Mesenchymal stem cell (in vitro differentiated cells and primary cell): Measurements from ENCODE around the gene MARK3.

Source experiments
- DNase-seq: peaks from one replicate; pipeline ENCODE4 v3.0.0-alpha.2; 2013
- H2AFZ ChIP-seq: one replicate; pipeline ENCODE4 v1.6.1; 2013; ENCODE audit warnings: low read depth, mild to moderate bottlenecking, control low read depth, inconsistent platforms, low read length, moderate library complexity
- H2AK5ac ChIP-seq: 2 replicates; pipeline ENCODE4 v1.6.1; 2013; ENCODE audit warnings: low read length, moderate library complexity, mild to moderate bottlenecking, inconsistent platforms; ENCODE audit not compliant: severe bottlenecking
- H2BK120ac ChIP-seq: one replicate; pipeline ENCODE4 v1.6.1; 2013; ENCODE audit warnings: low read depth, mild to moderate bottlenecking, inconsistent platforms, low read length, moderate library complexity
- H2BK12ac ChIP-seq, 2 experiments: one replicate each; pipeline ENCODE4 v1.6.1; 2013; ENCODE audit warnings: inconsistent platforms in 2 of 2, low read length in 2 of 2, mild to moderate bottlenecking in 2 of 2, moderate library complexity in 2 of 2, control low read depth in 1 of 2
- H2BK15ac ChIP-seq: one replicate; pipeline ENCODE4 v1.6.1; 2013; ENCODE audit warnings: mild to moderate bottlenecking, low read depth, inconsistent platforms; ENCODE audit not compliant: poor library complexity, severe bottlenecking
- H2BK5ac ChIP-seq: 2 replicates; pipeline ENCODE4 v1.6.1; 2013; ENCODE audit warnings: low read depth, mild to moderate bottlenecking, low read length, control low read depth, inconsistent platforms; ENCODE audit not compliant: poor library complexity, severe bottlenecking
- H3K14ac ChIP-seq, 2 experiments: one replicate each; pipeline ENCODE4 v1.6.1; 2013; ENCODE audit warnings: inconsistent platforms in 2 of 2, low read length in 2 of 2, control low read depth in 1 of 2, mild to moderate bottlenecking in 1 of 2, moderate library complexity in 1 of 2
- H3K18ac ChIP-seq, 2 experiments: one replicate each; pipeline ENCODE4 v1.6.1; 2013; ENCODE audit warnings: inconsistent platforms in 2 of 2, low read length in 2 of 2, control low read depth in 1 of 2, low read depth in 1 of 2, mild to moderate bottlenecking in 1 of 2
- H3K23ac ChIP-seq, 2 experiments: one replicate each; pipeline ENCODE4 v1.6.1; 2013; ENCODE audit warnings: inconsistent platforms in 2 of 2, low read length in 2 of 2, mild to moderate bottlenecking in 2 of 2, moderate library complexity in 2 of 2, control low read depth in 1 of 2
- H3K27ac ChIP-seq: 2 replicates; pipeline ENCODE4 v1.5.1; 2013; ENCODE audit warnings: mild to moderate bottlenecking, moderate library complexity, low read length, control low read depth, inconsistent platforms; ENCODE audit not compliant: poor library complexity, severe bottlenecking
- H3K27me3 ChIP-seq, 2 experiments: 2 replicates each; pipeline versions ENCODE4 v1.6.1 to v1.7.0; 2013; ENCODE audit warnings: low read length in 2 of 2, mild to moderate bottlenecking in 2 of 2, moderate library complexity in 2 of 2, control low read depth in 1 of 2, inconsistent platforms in 1 of 2; ENCODE audit not compliant: control insufficient read depth in 1 of 2, insufficient read depth in 1 of 2
- H3K36me3 ChIP-seq, 2 experiments: 2 replicates each; pipeline versions ENCODE4 v1.6.1 to v1.7.0; 2013; ENCODE audit warnings: low read length in 2 of 2, control low read depth in 1 of 2, inconsistent platforms in 1 of 2, low read depth in 1 of 2, mild to moderate bottlenecking in 1 of 2; ENCODE audit not compliant: insufficient read depth in 2 of 2, control insufficient read depth in 1 of 2
- H3K4ac ChIP-seq, 2 experiments: one replicate each; pipeline ENCODE4 v1.6.1; 2013; ENCODE audit warnings: inconsistent platforms in 2 of 2, low read length in 2 of 2, mild to moderate bottlenecking in 2 of 2, moderate library complexity in 2 of 2, control low read depth in 1 of 2, low read depth in 1 of 2
- H3K4me1 ChIP-seq: 2 replicates; pipeline ENCODE4 v1.6.1; 2013; ENCODE audit warnings: low read depth, low read length, control low read depth; ENCODE audit not compliant: control insufficient read depth, insufficient read depth
- H3K4me2 ChIP-seq: 2 replicates; pipeline ENCODE4 v1.6.1; 2013; ENCODE audit warnings: low read length, mild to moderate bottlenecking, inconsistent platforms; ENCODE audit not compliant: poor library complexity, severe bottlenecking
- H3K4me3 ChIP-seq, 2 experiments: 2 replicates each; pipeline versions ENCODE4 v1.5.1 to v1.7.0; 2013; ENCODE audit warnings: low read length in 2 of 2, mild to moderate bottlenecking in 2 of 2, control low read depth in 1 of 2, low read depth in 1 of 2; ENCODE audit not compliant: insufficient read depth in 1 of 2
- H3K79me1 ChIP-seq: replicated peaks from 2 replicates; pipeline ENCODE4 v1.6.1; 2013; ENCODE audit warnings: mild to moderate bottlenecking, control low read depth, low read length, inconsistent platforms; ENCODE audit not compliant: poor library complexity, severe bottlenecking
- H3K9ac ChIP-seq: 2 replicates; pipeline ENCODE4 v1.7.0; 2013; ENCODE audit warnings: mild to moderate bottlenecking, low read length, moderate library complexity
- H3K9me3 ChIP-seq: 2 replicates; pipeline ENCODE4 v1.7.0; 2013; ENCODE audit warnings: mild to moderate bottlenecking, low read length; ENCODE audit not compliant: control insufficient read depth
- H4K8ac ChIP-seq: one replicate; pipeline ENCODE4 v1.6.1; 2013; ENCODE audit warnings: inconsistent platforms, mild to moderate bottlenecking, low read length, moderate library complexity
- H4K91ac ChIP-seq: one replicate; pipeline ENCODE4 v1.6.1; 2013; ENCODE audit warnings: mild to moderate bottlenecking, low read length, inconsistent platforms
- WGBS: methylation state at CpG from one replicate; pipeline ENCODE4 v1.1.7; 2013; ENCODE audit warnings: mixed read lengths; 5-methylcytosine and 5-hydroxymethylcytosine counted together

The MARK3 gene

GRCh38 chr14:103460415-103460814 lies 75.2 kb downstream of the MARK3 start:
- no peak overlapping the region for H3K4me3 ChIP-seq
- H4K8ac ChIP-seq: no peak overlapping the region
- H2BK120ac ChIP-seq: no peak overlapping the region
- H3K27me3 ChIP-seq: no peaks in the 10 kb centered on the region
- H3K9ac ChIP-seq: no peak overlapping the region
- H4K91ac ChIP-seq: no peak overlapping the region
- H2BK12ac ChIP-seq: no peak overlapping the region
- H3K4ac ChIP-seq: no peak overlapping the region
- no peak overlapping the region for H3K4me2 ChIP-seq
- DNase-seq: no peak
- no peak overlapping the region for H3K18ac ChIP-seq
- WGBS: no CpG with 5 or more reads among the region's 1 CpG
- H3K79me1 ChIP-seq: peaks cover 23% of the 10 kb centered on the region
- peaks cover 27 to 90% of the 10 kb centered on the region in 2 experiments for H3K36me3 ChIP-seq
- H3K27ac ChIP-seq: no peak overlapping the region
- H2BK5ac ChIP-seq: no peak overlapping the region
- H3K23ac ChIP-seq: no peak overlapping the region
- peaks cover 4% of the 10 kb centered on the region for H3K4me1 ChIP-seq
- H2AK5ac ChIP-seq: no peak overlapping the region
- H3K14ac ChIP-seq: no peak overlapping the region
- no peaks in the 10 kb centered on the region for H3K9me3 ChIP-seq
- no peak overlapping the region for H2BK15ac ChIP-seq
- no peak overlapping the region for H2AFZ ChIP-seq

GRCh38 chr14:103463149-103463548 lies 77.9 kb downstream of the MARK3 start:
- peaks cover 26 to 91% of the 10 kb centered on the region in 2 experiments for H3K36me3 ChIP-seq
- H3K9ac ChIP-seq: no peak overlapping the region
- H3K9me3 ChIP-seq: no peaks in the 10 kb centered on the region
- no peak overlapping the region for H3K4me2 ChIP-seq
- H2BK5ac ChIP-seq: no peak overlapping the region
- H3K79me1 ChIP-seq: peaks cover 25% of the 10 kb centered on the region
- H2BK120ac ChIP-seq: no peak overlapping the region
- no peak overlapping the region for H3K4me3 ChIP-seq
- no peaks in the 10 kb centered on the region for H3K4me1 ChIP-seq
- no peak overlapping the region for H3K27ac ChIP-seq
- no peaks in the 10 kb centered on the region for H3K27me3 ChIP-seq
- no peak overlapping the region for H4K91ac ChIP-seq
- H2AFZ ChIP-seq: no peak overlapping the region
- no peak overlapping the region for H2AK5ac ChIP-seq
- H3K4ac ChIP-seq: no peak overlapping the region
- 97% methylated on average over 4 of the region's 4 CpGs for WGBS
- no peak overlapping the region for H2BK12ac ChIP-seq
- H3K23ac ChIP-seq: no peak overlapping the region
- no peak overlapping the region for H3K14ac ChIP-seq
- H2BK15ac ChIP-seq: no peak overlapping the region
- H4K8ac ChIP-seq: no peak overlapping the region
- H3K18ac ChIP-seq: no peak overlapping the region
- DNase-seq: no peak

GRCh38 chr14:103463851-103464250 lies 78.6 kb downstream of the MARK3 start:
- no peak overlapping the region for H2BK5ac ChIP-seq
- H2BK15ac ChIP-seq: no peak overlapping the region
- H3K4me3 ChIP-seq: no peak overlapping the region
- no peaks in the 10 kb centered on the region for H3K4me1 ChIP-seq
- H3K36me3 ChIP-seq: peaks cover 31 to 90% of the 10 kb centered on the region in 2 experiments
- no peak overlapping the region for H4K91ac ChIP-seq
- H3K27me3 ChIP-seq: no peaks in the 10 kb centered on the region
- H2BK120ac ChIP-seq: no peak overlapping the region
- H3K4ac ChIP-seq: no peak overlapping the region
- H3K9ac ChIP-seq: no peak overlapping the region
- no peak for DNase-seq
- no peak overlapping the region for H3K18ac ChIP-seq
- H3K23ac ChIP-seq: no peak overlapping the region
- H3K79me1 ChIP-seq: peaks cover 27% of the 10 kb centered on the region
- H2AK5ac ChIP-seq: no peak overlapping the region
- no peak overlapping the region for H3K27ac ChIP-seq
- H4K8ac ChIP-seq: no peak overlapping the region
- H3K14ac ChIP-seq: no peak overlapping the region
- no peaks in the 10 kb centered on the region for H3K9me3 ChIP-seq
- no peak overlapping the region for H2BK12ac ChIP-seq
- no peak overlapping the region for H3K4me2 ChIP-seq
- H2AFZ ChIP-seq: no peak overlapping the region

GRCh38 chr14:103472939-103473338 lies 87.7 kb downstream of the MARK3 start:
- no peak overlapping the region for H2BK15ac ChIP-seq
- H4K91ac ChIP-seq: no peak overlapping the region
- H3K18ac ChIP-seq: no peak overlapping the region
- H4K8ac ChIP-seq: no peak overlapping the region
- no peak overlapping the region for H2AK5ac ChIP-seq
- H3K79me1 ChIP-seq: peaks cover 14% of the 10 kb centered on the region
- peaks cover 32 to 81% of the 10 kb centered on the region in 2 experiments for H3K36me3 ChIP-seq
- no peak overlapping the region for H3K9ac ChIP-seq
- H2BK5ac ChIP-seq: no peak overlapping the region
- H2AFZ ChIP-seq: no peak overlapping the region
- H3K23ac ChIP-seq: no peak overlapping the region
- H3K4ac ChIP-seq: no peak overlapping the region
- no peak for DNase-seq
- H3K9me3 ChIP-seq: no peaks in the 10 kb centered on the region
- no peak overlapping the region for H2BK12ac ChIP-seq
- no peaks in the 10 kb centered on the region for H3K27me3 ChIP-seq
- no peak overlapping the region for H3K27ac ChIP-seq
- no peak overlapping the region for H3K4me3 ChIP-seq
- no peak overlapping the region for H3K4me2 ChIP-seq
- H3K4me1 ChIP-seq: peaks cover 1% of the 10 kb centered on the region
- H3K14ac ChIP-seq: no peak overlapping the region
- 89% methylated on average over 5 of the region's 5 CpGs for WGBS
- no peak overlapping the region for H2BK120ac ChIP-seq
